Skin epidermis (tissue), 12 donors: Measurements from ENCODE around the gene ENSA.
"Not testable (repeated sequence)": the region's sequence is repeated elsewhere in the genome, so short reads cannot be mapped to it uniquely, and the experiment has no call there.

Experiments used
- H3K27ac ChIP-seq, 21 experiments: fragments of 200-600 bp; sonication (generic) in 11 of 21; one replicate each; pipeline ENCODE4 v1.5.0; 2020; ENCODE audit warnings: mild to moderate bottlenecking in 3 of 21, inconsistent platforms in 2 of 21, moderate library complexity in 2 of 21
- H3K4me3 ChIP-seq, 7 experiments: fragments of 200-600 bp; sonication (generic) in 2 of 7; one replicate each; pipeline ENCODE4 v1.5.0; 2020; ENCODE audit warnings: inconsistent platforms in 2 of 7, mild to moderate bottlenecking in 2 of 7, moderate library complexity in 1 of 7

ENSA gene

GRCh38 chr1:150596095-150596892, 33.1 kb downstream of the ENSA start:
- no peak overlapping the region for H3K4me3 ChIP-seq
- H3K27ac ChIP-seq, result no peak overlapping the region

- H3K27ac ChIP-seq, result peak overlapping the region in 1 of 21 experiments; percentile 46
- no peak overlapping the region for H3K4me3 ChIP-seq
Measured at GRCh38 chr1:150582371-150582770, 47.0 kb downstream of the ENSA start.

- not testable (repeated sequence) for H3K4me3 ChIP-seq
- peak overlapping the region in 1 of 21 experiments; percentile 46 for H3K27ac ChIP-seq
Measured at GRCh38 chr1:150581962-150582361, 47.5 kb downstream of the ENSA start.

GRCh38 chr1:150581437-150581836, 48.0 kb downstream of the ENSA start:
- H3K4me3 ChIP-seq, result not testable (repeated sequence)
- peak overlapping the region in 3 of 21 experiments; percentile 2 to 25 (median 11) for H3K27ac ChIP-seq

GRCh38 chr1:150580966-150581365, 48.4 kb downstream of the ENSA start:
- H3K4me3 ChIP-seq, result not testable (repeated sequence)
- H3K27ac ChIP-seq, result peak overlapping the region in 3 of 21 experiments; percentile 2 to 25 (median 11)

- peak overlapping the region; percentile 59 to 97 (median 82) for H3K4me3 ChIP-seq
- H3K27ac ChIP-seq, result peak overlapping the region; percentile 51 to 100 (median 100)
Measured at GRCh38 chr1:150579945-150580642, 49.3 kb downstream of the ENSA start.

- H3K27ac ChIP-seq, result peak within 1 kb of the TSS; percentile 95 to 100 (median 100)
- peak within 1 kb of the TSS; percentile 59 to 97 (median 82) for H3K4me3 ChIP-seq
Measured at GRCh38 chr1:150579110-150579944, 50.1 kb downstream of the ENSA start, which contains the start of gene MCL1. MCL1 (minus strand) TSS chr1:150579610; CDS start chr1:150579530, 80 bp downstream.

GRCh38 chr1:150578272-150579109, 50.9 kb downstream of the ENSA start:
- Histone ChIP-seq H3K4me3 (peak overlapping the region; percentile 59 to 97 (median 82)), H3K27ac (peak overlapping the region; percentile 95 to 100 (median 100))

GRCh38 chr1:150577557-150578271, 51.7 kb downstream of the ENSA start:
- peak overlapping the region; percentile 95 to 100 (median 100) for H3K27ac ChIP-seq
- H3K4me3 ChIP-seq, result peak overlapping the region; percentile 59 to 97 (median 82)

GRCh38 chr1:150576794-150577556, 52.4 kb downstream of the ENSA start:
- H3K4me3 ChIP-seq, result peak overlapping the region; percentile 59 to 97 (median 82)
- peak overlapping the region; percentile 40 to 100 (median 100) for H3K27ac ChIP-seq

- peak overlapping the region; percentile 59 to 97 (median 82) for H3K4me3 ChIP-seq
- H3K27ac ChIP-seq, result peak overlapping the region in 18 of 21 experiments; percentile 95 to 100 (median 100)
Measured at GRCh38 chr1:150576367-150576711, 53.1 kb downstream of the ENSA start.

GRCh38 chr1:150575518-150576366, 53.7 kb downstream of the ENSA start:
- H3K27ac ChIP-seq, result peak overlapping the region in 17 of 21 experiments; percentile 18 to 100 (median 100)
- H3K4me3 ChIP-seq, result peak overlapping the region; percentile 59 to 97 (median 82)

GRCh38 chr1:150575072-150575489, 54.3 kb downstream of the ENSA start:
- H3K27ac ChIP-seq, result peak overlapping the region in 17 of 21 experiments; percentile 14 to 100 (median 57)

GRCh38 chr1:150574260-150575071, 54.9 kb downstream of the ENSA start:
- peak overlapping the region in 15 of 21 experiments; percentile 13 to 100 (median 65) for H3K27ac ChIP-seq
- peak overlapping the region; percentile 59 to 97 (median 82) for H3K4me3 ChIP-seq

More at GRCh38 chr1:150575072-150575489, 54.3 kb downstream of the ENSA start:
- H3K4me3 ChIP-seq, result peak overlapping the region; percentile 59 to 97 (median 82)

- H3K27ac ChIP-seq, result peak overlapping the region in 13 of 21 experiments; percentile 13 to 100 (median 48)
- H3K4me3 ChIP-seq, result peak overlapping the region in 4 of 7 experiments; percentile 15 to 96 (median 76)
Measured at GRCh38 chr1:150573648-150574071, 55.8 kb downstream of the ENSA start.
